NB4 (cell line): ENCODE data around the gene CIC.

ENCODE experiments used
- CTCF ChIP-seq: IDR thresholded peaks from one replicate; pipeline ENCODE4 v1.5.1; 2012; ENCODE audit warnings: low read depth, low read length
- MAX ChIP-seq: IDR thresholded peaks from 2 replicates; pipeline ENCODE4 v1.6.1; 2011; ENCODE audit warnings: low read depth, low read length
- POLR2A ChIP-seq: IDR thresholded peaks from 2 replicates; pipeline ENCODE4 v1.6.1; 2011; ENCODE audit warnings: mild to moderate bottlenecking; ENCODE audit not compliant: insufficient read length; ENCODE audit errors: extremely low read depth

DNA sequence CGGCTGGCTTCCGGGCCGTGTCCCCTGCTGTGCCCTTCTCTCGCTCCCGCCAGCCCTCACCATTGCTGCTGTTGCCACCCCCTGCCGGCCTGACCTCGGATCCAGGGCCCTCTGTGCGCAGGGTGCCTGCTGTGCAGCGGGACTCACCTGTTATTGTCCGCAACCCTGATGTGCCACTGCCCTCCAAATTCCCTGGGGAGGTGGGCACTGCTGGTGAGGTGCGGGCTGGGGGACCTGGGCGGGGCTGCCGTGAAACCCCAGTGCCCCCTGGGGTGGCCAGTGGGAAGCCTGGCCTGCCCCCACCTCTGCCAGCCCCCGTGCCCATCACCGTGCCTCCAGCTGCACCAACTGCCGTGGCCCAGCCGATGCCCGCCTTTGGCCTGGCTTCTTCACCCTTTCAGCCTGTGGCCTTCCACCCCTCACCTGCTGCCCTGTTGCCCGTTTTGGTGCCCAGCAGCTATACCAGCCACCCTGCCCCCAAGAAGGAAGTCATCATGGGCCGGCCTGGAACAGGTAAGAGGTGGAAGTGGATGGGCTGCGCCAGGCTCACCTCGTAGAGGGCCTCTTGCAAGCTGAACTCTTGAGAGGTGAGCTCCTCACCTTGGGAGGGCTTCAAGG, 5.1 kb downstream of the CIC start:
- TF ChIP-seq CTCF (no peak), MAX (no peak), POLR2A (no peak)
